SU-DHL-6 (cell line): ENCODE measurements around the gene ZAR1L.

ENCODE experiments used
- H2AFZ ChIP-seq: fragments of 200-600 bp; sonication (generic); 2 replicates; pipeline ENCODE4 v1.6.1; 2014; ENCODE audit warnings: low read depth, mild to moderate bottlenecking, moderate library complexity, mixed read lengths, antibody characterized with exemption, low read length; ENCODE audit not compliant: severe bottlenecking
- H3F3A ChIP-seq: fragments of 200-600 bp; shearing (Covaris generic); 2 replicates; pipeline ENCODE4 v1.6.0; 2016; ENCODE audit warnings: antibody characterized with exemption, mild to moderate bottlenecking; ENCODE audit not compliant: insufficient read depth
- H3K27ac ChIP-seq: fragments of 200-600 bp; sonication (generic); 2 replicates; pipeline ENCODE4 v1.5.1; 2016; ENCODE audit warnings: low read depth, mild to moderate bottlenecking, low read length, moderate library complexity, mixed read lengths
- H3K27me3 ChIP-seq: fragments of 200-600 bp; sonication (generic), shearing (Covaris generic); 2 replicates; pipeline ENCODE4 v1.6.0; 2014; ENCODE audit warnings: mild to moderate bottlenecking, low read length
- H3K36me3 ChIP-seq: fragments of 200-600 bp; sonication (generic); 2 replicates; pipeline ENCODE4 v1.6.1; 2014; ENCODE audit warnings: mild to moderate bottlenecking, low read length, mixed read lengths
- H3K4me2 ChIP-seq: fragments of 300-600, 200-600 bp; shearing (Covaris generic), sonication (generic); 2 replicates; pipeline ENCODE4 v1.6.0; 2014; ENCODE audit warnings: low read length, low read depth, mild to moderate bottlenecking; ENCODE audit not compliant: poor library complexity, severe bottlenecking
- H3K4me3 ChIP-seq: fragments of 200-600 bp; sonication (generic); 2 replicates; pipeline ENCODE4 v1.5.1; 2014; ENCODE audit warnings: antibody characterized with exemption, low read length, mild to moderate bottlenecking, mixed read lengths; ENCODE audit not compliant: insufficient read depth, poor library complexity, severe bottlenecking
- H3K79me2 ChIP-seq: fragments of 200-600 bp; sonication (generic); 2 replicates; pipeline ENCODE4 v1.6.1; 2014; ENCODE audit warnings: mild to moderate bottlenecking, low read length, moderate library complexity; ENCODE audit not compliant: insufficient read depth
- H3K9ac ChIP-seq: fragments of 200-600 bp; sonication (generic); 2 replicates; pipeline ENCODE4 v1.7.0; 2014; ENCODE audit warnings: mild to moderate bottlenecking, low read length
- H3K9me2 ChIP-seq: fragments of 200-600 bp; sonication (generic); replicated peaks from 2 replicates; pipeline ENCODE4 v1.6.1; 2014; ENCODE audit warnings: low read length; ENCODE audit not compliant: insufficient read depth
- H3K9me3 ChIP-seq: fragments of 200-600 bp; sonication (generic); 2 replicates; pipeline ENCODE4 v1.6.1; 2014; ENCODE audit warnings: low read length, mixed read lengths; ENCODE audit not compliant: insufficient read depth
- H4K20me1 ChIP-seq: fragments of 200-600 bp; sonication (generic); 2 replicates; pipeline ENCODE4 v1.6.1; 2014; ENCODE audit warnings: low read depth, mild to moderate bottlenecking, antibody characterized with exemption, low read length, moderate library complexity, mixed read lengths
- EZH2phosphoT487 ChIP-seq: fragments of 200-600 bp; sonication (generic), shearing (Covaris generic); conservative IDR thresholded peaks from 2 replicates; pipeline ENCODE4 v1.6.1; 2018; ENCODE audit warnings: mild to moderate bottlenecking, antibody characterized with exemption, low read length, moderate library complexity, mixed read lengths
- TF ChIP-seq, protein P1 (sequence below): fragments of 200-600 bp; sonication (generic); IDR thresholded peaks from one replicate; pipeline ENCODE4 v1.5.1; 2017; ENCODE audit warnings: antibody characterized with exemption, mild to moderate bottlenecking, low read length, moderate library complexity; ENCODE audit not compliant: insufficient read depth, poor library complexity, severe bottlenecking

The ZAR1L gene

DNA sequence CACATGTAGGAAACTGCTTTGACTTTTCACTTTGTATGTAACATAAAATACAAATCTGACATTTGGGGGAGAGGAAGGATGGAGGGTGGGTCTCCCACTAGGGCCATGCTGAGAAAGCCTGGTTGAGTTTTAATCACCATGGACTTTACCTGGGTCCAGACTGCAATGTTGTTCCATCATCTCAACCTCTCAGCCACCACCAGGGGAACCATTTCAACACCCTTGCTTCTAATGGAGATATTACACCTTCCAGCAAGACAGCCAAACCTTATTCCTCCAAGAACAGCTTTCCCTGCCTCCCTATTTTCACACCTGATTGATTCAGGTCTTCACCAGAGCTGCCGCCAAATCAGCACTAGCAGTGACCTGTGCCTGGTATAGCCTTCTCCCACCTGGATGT is 56.0 kb downstream of the ZAR1L start:
- no peak overlapping the region for H3K4me3 ChIP-seq
- H3K4me2 ChIP-seq: no peak overlapping the region
- no peaks in the 10 kb centered on the region for H3K79me2 ChIP-seq
- H3F3A ChIP-seq: no peaks in the 10 kb centered on the region
- H3K9me2 ChIP-seq: no peaks in the 10 kb centered on the region
- no peaks in the 10 kb centered on the region for H3K36me3 ChIP-seq
- H3K27ac ChIP-seq: no peak overlapping the region
- no peak overlapping the region for H3K9ac ChIP-seq
- H3K27me3 ChIP-seq: no peaks in the 10 kb centered on the region
- no peaks in the 10 kb centered on the region for H3K9me3 ChIP-seq
- no peak overlapping the region for H2AFZ ChIP-seq
- TF ChIP-seq EZH2phosphoT487: no peak
- H4K20me1 ChIP-seq: no peaks in the 10 kb centered on the region

DNA sequence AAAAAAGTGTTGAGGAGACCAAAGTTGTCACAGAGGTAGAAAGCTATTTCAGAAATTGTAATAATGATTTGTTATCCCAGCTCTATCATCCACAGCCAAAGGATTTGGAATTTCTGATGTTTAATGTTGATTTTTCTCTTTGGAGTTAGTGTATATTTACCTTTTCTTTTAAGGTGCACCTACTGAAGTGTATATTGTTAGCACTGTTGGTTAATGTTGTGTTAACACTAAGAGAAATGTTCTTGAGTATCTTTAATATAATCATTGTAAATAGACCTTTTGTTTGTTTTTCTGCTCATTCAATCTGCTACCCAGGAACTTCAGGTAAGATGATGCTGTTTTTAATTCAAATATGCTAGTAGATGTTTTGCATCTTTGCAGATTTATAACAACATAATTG is 57.5 kb downstream of the ZAR1L start:
- no peak overlapping the region for H3K4me2 ChIP-seq
- H3K4me3 ChIP-seq: no peak overlapping the region
- H3K9me3 ChIP-seq: no peaks in the 10 kb centered on the region
- no peaks in the 10 kb centered on the region for H3K79me2 ChIP-seq
- no peak overlapping the region for H3K27ac ChIP-seq
- TF ChIP-seq EZH2phosphoT487: no peak
- TF ChIP-seq, protein P1, sequence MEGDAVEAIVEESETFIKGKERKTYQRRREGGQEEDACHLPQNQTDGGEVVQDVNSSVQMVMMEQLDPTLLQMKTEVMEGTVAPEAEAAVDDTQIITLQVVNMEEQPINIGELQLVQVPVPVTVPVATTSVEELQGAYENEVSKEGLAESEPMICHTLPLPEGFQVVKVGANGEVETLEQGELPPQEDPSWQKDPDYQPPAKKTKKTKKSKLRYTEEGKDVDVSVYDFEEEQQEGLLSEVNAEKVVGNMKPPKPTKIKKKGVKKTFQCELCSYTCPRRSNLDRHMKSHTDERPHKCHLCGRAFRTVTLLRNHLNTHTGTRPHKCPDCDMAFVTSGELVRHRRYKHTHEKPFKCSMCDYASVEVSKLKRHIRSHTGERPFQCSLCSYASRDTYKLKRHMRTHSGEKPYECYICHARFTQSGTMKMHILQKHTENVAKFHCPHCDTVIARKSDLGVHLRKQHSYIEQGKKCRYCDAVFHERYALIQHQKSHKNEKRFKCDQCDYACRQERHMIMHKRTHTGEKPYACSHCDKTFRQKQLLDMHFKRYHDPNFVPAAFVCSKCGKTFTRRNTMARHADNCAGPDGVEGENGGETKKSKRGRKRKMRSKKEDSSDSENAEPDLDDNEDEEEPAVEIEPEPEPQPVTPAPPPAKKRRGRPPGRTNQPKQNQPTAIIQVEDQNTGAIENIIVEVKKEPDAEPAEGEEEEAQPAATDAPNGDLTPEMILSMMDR: no peak
- H3F3A ChIP-seq: no peaks in the 10 kb centered on the region
- H3K27me3 ChIP-seq: no peaks in the 10 kb centered on the region
- no peak overlapping the region for H3K9ac ChIP-seq
- H4K20me1 ChIP-seq: no peaks in the 10 kb centered on the region
- no peaks in the 10 kb centered on the region for H3K36me3 ChIP-seq
- no peaks in the 10 kb centered on the region for H3K9me2 ChIP-seq
- no peak overlapping the region for H2AFZ ChIP-seq

DNA sequence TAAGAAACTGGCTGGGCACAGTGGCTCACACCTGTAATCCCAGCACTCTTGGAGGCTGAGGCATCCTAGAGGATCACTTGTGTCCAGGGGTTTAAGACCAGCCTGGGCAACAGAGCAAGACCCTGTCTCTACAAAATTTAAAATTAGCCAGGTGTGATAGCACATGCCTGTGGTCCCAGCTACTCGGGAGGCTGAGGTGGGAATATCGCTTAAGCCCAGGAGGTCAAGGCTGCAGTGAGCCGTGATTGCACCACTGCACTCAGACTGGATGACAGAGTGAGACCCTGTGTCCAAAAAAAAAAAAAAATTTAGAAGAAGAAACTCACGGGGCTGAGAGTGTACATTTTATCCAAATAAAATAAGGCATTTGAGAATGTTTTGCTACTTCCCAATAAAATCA is 58.9 kb downstream of the ZAR1L start:
- no peak overlapping the region for H3K9ac ChIP-seq
- H3F3A ChIP-seq: no peaks in the 10 kb centered on the region
- no peak overlapping the region for H3K27ac ChIP-seq
- H3K4me3 ChIP-seq: no peak overlapping the region
- no peak overlapping the region for H3K4me2 ChIP-seq
- no peaks in the 10 kb centered on the region for H3K9me2 ChIP-seq
- no peaks in the 10 kb centered on the region for H4K20me1 ChIP-seq
- no peaks in the 10 kb centered on the region for H3K36me3 ChIP-seq
- no peaks in the 10 kb centered on the region for H3K79me2 ChIP-seq
- no peaks in the 10 kb centered on the region for H3K27me3 ChIP-seq
- TF ChIP-seq, protein P1: no peak
- TF ChIP-seq EZH2phosphoT487: no peak
- H3K9me3 ChIP-seq: no peaks in the 10 kb centered on the region
- H2AFZ ChIP-seq: no peak overlapping the region

DNA sequence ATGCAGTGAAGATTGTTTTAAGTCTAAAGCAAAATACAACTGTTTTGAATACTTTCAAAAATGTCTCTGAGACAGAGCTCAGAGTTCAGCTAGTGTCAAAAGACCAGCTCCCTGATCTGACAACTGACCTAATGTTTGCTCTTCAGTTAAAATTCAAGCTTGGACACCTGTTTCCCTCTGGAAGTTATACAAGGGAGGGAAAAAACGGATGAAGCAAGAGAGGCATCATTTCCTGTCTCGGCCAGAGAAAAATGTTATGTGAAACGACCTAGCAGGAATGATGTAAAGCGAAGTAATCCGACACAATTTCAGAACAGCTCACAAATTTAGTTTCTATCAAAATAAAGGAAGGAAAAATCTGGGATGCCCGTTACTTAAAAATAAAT is 59.4 kb downstream of the ZAR1L start:
- Histone ChIP-seq H3F3A (no peaks in the 10 kb centered on the region), H3K9ac (no peak overlapping the region), H3K4me3 (no peak overlapping the region), H3K36me3 (no peaks in the 10 kb centered on the region), H3K79me2 (no peaks in the 10 kb centered on the region), H3K9me2 (no peaks in the 10 kb centered on the region), H3K27ac (no peak overlapping the region), H3K9me3 (no peaks in the 10 kb centered on the region), H3K4me2 (no peak overlapping the region), H4K20me1 (no peaks in the 10 kb centered on the region), H2AFZ (no peak overlapping the region), H3K27me3 (no peaks in the 10 kb centered on the region)
- TF ChIP-seq, protein P1: no peak
- no peak for TF ChIP-seq EZH2phosphoT487
